ENCODE measurements around the gene CDC20. TPM values are rescaled to one million over a fixed set of nuclear protein-coding genes. Genes with fewer than 3 reads are reported as not detected.
"Not testable (repeated sequence)": the region's sequence is repeated elsewhere in the genome, so short reads cannot be mapped to it uniquely, and the experiment has no call there.

Gene CDC20
- total RNA-seq, 1 donor from 2014 or later: 15.2 TPM

DNA sequence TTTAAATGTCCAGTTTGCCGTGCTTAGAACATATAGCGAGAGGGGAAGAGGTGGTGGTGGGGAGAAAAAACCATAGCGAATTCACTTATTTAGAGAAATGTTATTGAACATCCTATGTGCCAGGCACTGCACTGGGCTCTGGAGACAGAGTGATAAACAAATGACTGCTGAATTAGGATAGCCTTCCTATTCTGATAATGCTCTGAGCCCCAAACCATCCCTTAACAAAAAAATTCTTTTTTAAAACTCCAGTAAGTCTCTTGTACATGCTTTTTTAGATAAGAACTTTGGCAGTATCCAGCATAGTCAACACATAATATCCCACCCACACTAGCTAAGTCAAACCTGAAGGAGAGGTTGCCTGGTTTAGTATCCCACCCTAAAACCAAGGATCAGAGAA is 39.4 kb downstream of the CDC20 start:
- Mint-ChIP-seq H3K27ac (ENCODE audit: unreplicated experiment) (no peak overlapping the region), H3K9me3 (ENCODE audit: unreplicated experiment) (no peaks in the 10 kb centered on the region), H3K27me3 (ENCODE audit: unreplicated experiment) (no peaks in the 10 kb centered on the region), H3K4me3 (ENCODE audit: unreplicated experiment) (no peak overlapping the region), H3K36me3 (ENCODE audit: unreplicated experiment) (peaks cover 13% of the 10 kb centered on the region), H3K4me1 (ENCODE audit: unreplicated experiment) (no peaks in the 10 kb centered on the region)
- no peak for TF ChIP-seq CTCF (IDR thresholded peaks at IDR 0.05)
- DNase-seq (ENCODE audit: extremely low spot score, unreplicated experiment): no peak

DNA sequence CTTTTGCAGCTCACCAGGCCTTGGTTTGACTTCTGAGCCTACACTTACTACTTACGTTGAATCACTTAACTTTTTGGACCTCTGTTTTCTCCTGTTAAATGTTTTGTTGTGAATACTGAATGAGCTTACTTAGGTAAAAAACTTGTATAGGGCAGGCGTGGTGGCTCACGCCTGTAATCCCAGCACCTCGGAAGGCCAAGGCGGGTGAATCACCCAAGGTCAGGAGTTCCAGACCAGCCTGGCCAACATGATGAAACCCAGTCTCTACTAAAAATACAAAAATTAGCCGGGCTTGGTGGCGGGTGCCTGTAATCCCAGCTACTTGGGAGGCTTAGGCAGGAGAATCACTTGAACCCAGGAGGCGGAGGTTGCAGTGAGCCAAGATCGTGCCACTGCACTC is 41.7 kb downstream of the CDC20 start:
- H3K9me3 Mint-ChIP-seq (ENCODE audit: unreplicated experiment); H3K27me3 Mint-ChIP-seq (ENCODE audit: unreplicated experiment); H3K4me1 Mint-ChIP-seq (ENCODE audit: unreplicated experiment); H3K27ac Mint-ChIP-seq (ENCODE audit: unreplicated experiment); H3K4me3 Mint-ChIP-seq (ENCODE audit: unreplicated experiment); DNase-seq (ENCODE audit: extremely low spot score, unreplicated experiment): not testable (repeated sequence)
- peaks cover 28% of the 10 kb centered on the region for H3K36me3 Mint-ChIP-seq (ENCODE audit: unreplicated experiment)

DNA sequence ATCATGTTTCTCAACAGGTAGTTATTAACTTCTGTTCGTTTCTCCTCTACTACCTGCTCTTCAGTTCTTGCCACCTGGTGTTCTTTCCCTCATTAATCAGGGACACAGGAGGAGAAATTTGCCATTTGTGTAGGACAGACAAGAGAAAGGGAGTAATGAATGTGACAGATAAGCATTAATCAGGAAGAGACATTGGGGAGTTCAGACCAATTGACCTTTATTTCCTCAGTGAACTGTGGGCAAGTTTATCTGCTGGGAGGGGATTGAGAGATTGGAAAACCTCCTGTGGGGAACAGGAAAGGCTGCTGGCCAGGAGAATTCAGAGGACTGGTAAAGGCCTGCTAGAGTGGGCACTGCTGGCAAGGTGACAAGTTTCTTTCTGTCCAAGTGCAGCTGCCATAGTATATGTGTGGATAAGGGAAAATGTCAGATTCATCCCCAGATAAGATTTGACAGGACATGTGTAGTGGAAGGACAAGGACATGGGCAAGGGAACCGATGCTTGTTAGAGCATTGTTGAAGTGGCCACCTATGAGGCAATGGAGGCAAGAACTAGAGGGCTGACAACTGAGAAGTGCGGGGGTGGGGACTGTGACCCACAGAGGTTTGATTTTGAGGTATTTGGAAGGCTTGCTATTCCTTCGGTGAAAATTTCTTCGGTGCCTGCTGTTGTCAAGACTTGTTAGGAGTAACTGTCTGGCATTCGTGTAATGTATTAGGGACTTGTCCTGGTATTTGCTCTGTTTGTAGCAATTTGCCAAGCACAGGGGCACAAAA is 43.5 kb downstream of the CDC20 start:
- Mint-ChIP-seq H3K9me3 (ENCODE audit: unreplicated experiment) (no peaks in the 10 kb centered on the region), H3K4me1 (ENCODE audit: unreplicated experiment) (no peaks in the 10 kb centered on the region), H3K36me3 (ENCODE audit: unreplicated experiment) (peaks cover 34% of the 10 kb centered on the region), H3K4me3 (ENCODE audit: unreplicated experiment) (no peak overlapping the region), H3K27me3 (ENCODE audit: unreplicated experiment) (no peaks in the 10 kb centered on the region), H3K27ac (ENCODE audit: unreplicated experiment) (no peak overlapping the region)
- TF ChIP-seq CTCF (IDR thresholded peaks at IDR 0.05): no peak
- no peak for DNase-seq (ENCODE audit: extremely low spot score, unreplicated experiment)

DNA sequence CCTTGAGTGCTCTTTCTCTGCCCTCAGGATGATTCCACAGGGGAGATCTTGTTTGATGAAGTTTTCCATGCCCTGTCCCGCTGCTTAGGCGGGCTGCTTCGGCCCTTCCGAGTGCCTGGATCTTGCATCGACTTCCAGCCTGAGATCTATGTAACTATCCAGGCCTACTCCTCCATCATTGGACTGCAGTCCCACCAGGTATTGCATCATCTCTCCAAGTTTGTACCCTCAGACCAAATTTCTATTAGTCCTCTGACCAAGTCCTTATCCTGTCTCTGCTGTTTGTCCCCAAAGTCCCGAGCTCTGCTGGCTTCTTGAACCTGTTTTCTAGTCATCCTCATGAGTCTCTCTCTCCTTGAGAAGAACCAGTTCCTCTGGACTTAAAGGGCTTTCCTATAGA is 45.6 kb downstream of the CDC20 start:
- DNase-seq (ENCODE audit: extremely low spot score, unreplicated experiment): no peak
- TF ChIP-seq CTCF (IDR thresholded peaks at IDR 0.05): no peak
- Mint-ChIP-seq H3K9me3 (ENCODE audit: unreplicated experiment) (no peaks in the 10 kb centered on the region), H3K4me3 (ENCODE audit: unreplicated experiment) (no peak overlapping the region), H3K4me1 (ENCODE audit: unreplicated experiment) (no peaks in the 10 kb centered on the region), H3K27me3 (ENCODE audit: unreplicated experiment) (no peaks in the 10 kb centered on the region), H3K36me3 (ENCODE audit: unreplicated experiment) (peaks cover 43% of the 10 kb centered on the region), H3K27ac (ENCODE audit: unreplicated experiment) (no peak overlapping the region)

GRCh38 chr1:43405219-43405875 is 46.6 kb downstream of the CDC20 start:
- Mint-ChIP-seq H3K4me1 (ENCODE audit: unreplicated experiment) (no peaks in the 10 kb centered on the region), H3K4me3 (ENCODE audit: unreplicated experiment) (no peak overlapping the region), H3K36me3 (ENCODE audit: unreplicated experiment) (peaks cover 51% of the 10 kb centered on the region), H3K9me3 (ENCODE audit: unreplicated experiment) (no peaks in the 10 kb centered on the region), H3K27ac (ENCODE audit: unreplicated experiment) (no peak overlapping the region), H3K27me3 (ENCODE audit: unreplicated experiment) (no peaks in the 10 kb centered on the region)
- DNase-seq (ENCODE audit: extremely low spot score, unreplicated experiment): no peak
- TF ChIP-seq CTCF (IDR thresholded peaks at IDR 0.05): no peak

All from osteocyte (in vitro differentiated cells).